ENCODE results near the gene SANBR. TPM values are rescaled to one million over a fixed set of nuclear protein-coding genes. Genes with fewer than 3 reads are reported as not detected.

The SANBR gene
- total and polyA plus RNA-seq, 2 of the 13 experiments (the other 11 are each of a cell fraction or from before 2014, with no cell fraction given), result 9.8 to 20.9 TPM

GRCh38 chr2:61017556-61018317 lies 47.9 kb upstream of the SANBR start, which contains the start of the genes PEX13 and PUS10 (continued):
- TF ChIP-seq EZH2 (conservative IDR thresholded peaks at IDR 0.05; ENCODE audit: low read depth, low read length) (no peak), LBX2 (CRISPR knock-in tag; IDR thresholded peaks at IDR 0.05; ENCODE audit: borderline replicate concordance) (no peak), JDP2 (CRISPR knock-in tag; IDR thresholded peaks at IDR 0.05; ENCODE audit: borderline replicate concordance) (no peak; the same call in 1 of the 2 replicates), KDM6A (CRISPR knock-in tag; IDR thresholded peaks at IDR 0.05; ENCODE audit: low read depth) (peak; percentile 95), ZXDC (CRISPR knock-in tag; IDR thresholded peaks at IDR 0.05) (peak; percentile 79), EEA1 (CRISPR knock-in tag; IDR thresholded peaks at IDR 0.05; ENCODE audit: borderline replicate concordance) (peak; percentile 46), ATF3 (CRISPR knock-in tag; IDR thresholded peaks at IDR 0.05) (peak; percentile 58; the same call in 1 of the 2 replicates), ZNF333 (CRISPR knock-in tag; IDR thresholded peaks at IDR 0.05; ENCODE audit: borderline replicate concordance) (no peak), ZNF580 (CRISPR knock-in tag; IDR thresholded peaks at IDR 0.05; ENCODE audit: borderline replicate concordance, low read depth) (no peak; the same call in 1 of the 2 replicates), ZMYM2 (CRISPR knock-in tag; IDR thresholded peaks at IDR 0.05) (peak; percentile 87), SOX5 (CRISPR knock-in tag; IDR thresholded peaks at IDR 0.05; ENCODE audit: borderline replicate concordance) (peak; percentile 93; the same call in 1 of the 2 replicates), SNAPC2 (CRISPR knock-in tag; IDR thresholded peaks at IDR 0.05) (peak; percentile 63; the same call in 1 of the 2 replicates), KDM2A (CRISPR knock-in tag; IDR thresholded peaks at IDR 0.05; ENCODE audit: borderline replicate concordance, low read depth) (peak; percentile 23), U2AF1 (optimal IDR thresholded peaks at IDR 0.05; ENCODE audit: low read depth, low read length) (peak; percentile 59), ZSCAN20 (CRISPR knock-in tag; IDR thresholded peaks at IDR 0.05; ENCODE audit: borderline replicate concordance) (no peak; the same call in 1 of the 2 replicates), CBX1 (IDR thresholded peaks at IDR 0.05; ENCODE audit: low read depth) (no peak), ZNF350 (CRISPR knock-in tag; IDR thresholded peaks at IDR 0.05; ENCODE audit: borderline replicate concordance, low read depth) (peak; percentile 92; the same call in 1 of the 2 replicates), THAP11 (CRISPR knock-in tag; IDR thresholded peaks at IDR 0.05) (no peak; the same call in 1 of the 2 replicates), MIER3 (CRISPR knock-in tag; IDR thresholded peaks at IDR 0.05; ENCODE audit: borderline replicate concordance) (no peak), GMEB2 (CRISPR knock-in tag; IDR thresholded peaks at IDR 0.05; ENCODE audit: low read depth) (peak; percentile 83; the same call in 1 of the 2 replicates), ZNF639 (CRISPR knock-in tag; conservative IDR thresholded peaks at IDR 0.05) (peak; percentile 52), KAT2B (IDR thresholded peaks at IDR 0.05; ENCODE audit: borderline replicate concordance, low read depth, low read length) (no peak), NCOA2 (CRISPR knock-in tag; IDR thresholded peaks at IDR 0.05) (peak; percentile 93), ZNF432 (CRISPR knock-in tag; IDR thresholded peaks at IDR 0.05; ENCODE audit: borderline replicate concordance) (no peak)
